Activated T-cell treated with anti-CD3 and anti-CD28 coated beads, Interleukin-2, amount 50 U/mL, for 48 hours (primary cell): Measurements from ENCODE around the gene SPON2.

Experiments used
- DNase-seq, 2 experiments: peaks; one replicate each; pipeline ENCODE4 v3.0.0-alpha.2; 2020

Gene SPON2

GRCh38 chr4:1208266-1208961 is 36.0 kb upstream of the SPON2 start:
- no peak for DNase-seq

GRCh38 chr4:1207603-1208265 is 35.4 kb upstream of the SPON2 start:
- DNase-seq: no peak

- no peak for DNase-seq
Observed at GRCh38 chr4:1207157-1207470, 34.7 kb upstream of the SPON2 start.

- DNase-seq: no peak
Observed at GRCh38 chr4:1206299-1207156, 34.1 kb upstream of the SPON2 start.

GRCh38 chr4:1205586-1206298 is 33.4 kb upstream of the SPON2 start:
- DNase-seq: peak in 1 of 2 experiments; percentile 13

- DNase-seq: peak; percentile 13 to 14
Observed at GRCh38 chr4:1204828-1205585, 32.6 kb upstream of the SPON2 start.

GRCh38 chr4:1204286-1204827 is 32.0 kb upstream of the SPON2 start:
- peak; percentile 13 to 16 for DNase-seq

- DNase-seq: peak in 1 of 2 experiments; percentile 19
Observed at GRCh38 chr4:1203026-1203616, 30.7 kb upstream of the SPON2 start.

GRCh38 chr4:1202526-1203011 is 30.2 kb upstream of the SPON2 start:
- DNase-seq: no peak

GRCh38 chr4:1201851-1202525 is 29.6 kb upstream of the SPON2 start:
- peak; percentile 89 to 90 for DNase-seq

GRCh38 chr4:1200425-1201035 is 28.1 kb upstream of the SPON2 start:
- peak; percentile 27 to 41 for DNase-seq

- DNase-seq: peak; percentile 11 to 18
Observed at GRCh38 chr4:1199556-1200331, 27.4 kb upstream of the SPON2 start.

GRCh38 chr4:1198098-1198844 is 25.9 kb upstream of the SPON2 start:
- DNase-seq: peak in 1 of 2 experiments; percentile 6

- DNase-seq: peak; percentile 14 to 15
Observed at GRCh38 chr4:1196421-1197183, 24.2 kb upstream of the SPON2 start.

GRCh38 chr4:1195891-1196401 is 23.6 kb upstream of the SPON2 start:
- DNase-seq: peak in 1 of 2 experiments; percentile 7

- no peak for DNase-seq
Observed at GRCh38 chr4:1195109-1195671, 22.8 kb upstream of the SPON2 start.
